HG02884 (cell line): Measurements from ENCODE around the gene NPIPB8.
"Not testable (repeated sequence)": the region's sequence is repeated elsewhere in the genome, so short reads cannot be mapped to it uniquely, and the experiment has no call there.

Experiments
- ATAC-seq: cut with Tn5 transposase; IDR thresholded peaks from one replicate; pipeline ENCODE4 v1.9.1; 2021; ENCODE audit warnings: mild to moderate bottlenecking, moderate library complexity; ENCODE audit not compliant: unreplicated experiment

Gene NPIPB8

DNA sequence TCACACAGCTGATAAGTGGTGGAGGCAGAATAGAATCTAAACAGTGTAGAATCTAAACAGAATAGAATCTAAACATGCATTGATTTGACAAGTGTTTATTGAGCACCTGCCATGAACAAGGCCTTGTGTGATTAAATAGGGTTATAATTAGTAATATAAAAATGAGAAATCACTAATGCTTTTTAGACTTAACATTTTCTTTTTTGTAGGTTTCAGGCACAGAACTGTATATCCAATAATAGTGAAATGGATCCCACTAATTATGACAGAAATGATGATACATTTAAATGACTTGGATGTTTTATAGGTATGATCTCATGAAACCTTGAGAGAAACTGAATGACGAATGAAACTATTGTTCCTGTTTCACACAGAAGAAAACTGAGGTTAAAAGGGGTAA is at the start of gene NPIPB8:
Gene NPIPB8 (plus strand): TSS at position 301 of the 400 bp plus-strand sequence. CDS start 296 bp downstream, outside the sequence.
- not testable (repeated sequence) for ATAC-seq

DNA sequence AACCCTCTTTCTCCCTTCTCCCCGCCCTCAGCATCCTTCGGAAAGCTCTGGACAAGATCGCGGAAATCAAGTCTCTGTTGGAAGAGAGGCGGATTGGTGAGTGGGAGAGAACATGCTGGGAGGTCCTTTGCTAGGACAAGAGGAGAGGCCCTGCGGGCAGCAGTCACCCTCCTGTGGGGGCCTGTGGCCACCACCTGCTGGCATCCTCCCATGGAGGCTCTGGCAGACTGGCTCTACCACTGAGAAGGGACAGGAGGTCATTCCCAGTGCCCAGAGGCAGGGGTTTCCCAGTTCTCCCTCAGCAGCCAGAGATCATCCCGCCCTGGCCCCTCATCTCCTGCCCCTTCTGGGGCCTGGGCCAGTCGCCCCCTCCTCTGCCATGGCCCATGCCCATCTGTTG is 48.8 kb upstream of the NPIPB8 start:
- ATAC-seq, result no peak

DNA sequence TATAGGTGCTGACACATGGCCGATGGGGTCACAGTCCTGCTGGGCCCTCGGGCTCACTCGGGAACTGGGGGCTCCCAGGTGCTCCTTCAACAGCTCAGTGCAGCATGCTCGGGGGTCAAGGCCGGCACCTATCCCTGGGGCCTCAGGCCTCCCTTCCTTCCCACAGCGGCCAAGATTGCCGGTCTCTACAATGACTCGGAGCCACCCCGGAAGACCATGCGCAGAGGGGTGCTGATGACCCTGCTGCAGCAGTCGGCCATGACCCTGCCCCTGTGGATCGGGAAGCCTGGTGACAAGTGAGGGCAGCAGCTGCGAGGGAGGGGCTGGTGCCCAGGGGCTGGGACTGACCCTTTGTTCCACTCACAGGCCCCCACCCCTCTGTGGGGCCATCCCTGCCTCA is 47.9 kb upstream of the NPIPB8 start:
- no peak for ATAC-seq

DNA sequence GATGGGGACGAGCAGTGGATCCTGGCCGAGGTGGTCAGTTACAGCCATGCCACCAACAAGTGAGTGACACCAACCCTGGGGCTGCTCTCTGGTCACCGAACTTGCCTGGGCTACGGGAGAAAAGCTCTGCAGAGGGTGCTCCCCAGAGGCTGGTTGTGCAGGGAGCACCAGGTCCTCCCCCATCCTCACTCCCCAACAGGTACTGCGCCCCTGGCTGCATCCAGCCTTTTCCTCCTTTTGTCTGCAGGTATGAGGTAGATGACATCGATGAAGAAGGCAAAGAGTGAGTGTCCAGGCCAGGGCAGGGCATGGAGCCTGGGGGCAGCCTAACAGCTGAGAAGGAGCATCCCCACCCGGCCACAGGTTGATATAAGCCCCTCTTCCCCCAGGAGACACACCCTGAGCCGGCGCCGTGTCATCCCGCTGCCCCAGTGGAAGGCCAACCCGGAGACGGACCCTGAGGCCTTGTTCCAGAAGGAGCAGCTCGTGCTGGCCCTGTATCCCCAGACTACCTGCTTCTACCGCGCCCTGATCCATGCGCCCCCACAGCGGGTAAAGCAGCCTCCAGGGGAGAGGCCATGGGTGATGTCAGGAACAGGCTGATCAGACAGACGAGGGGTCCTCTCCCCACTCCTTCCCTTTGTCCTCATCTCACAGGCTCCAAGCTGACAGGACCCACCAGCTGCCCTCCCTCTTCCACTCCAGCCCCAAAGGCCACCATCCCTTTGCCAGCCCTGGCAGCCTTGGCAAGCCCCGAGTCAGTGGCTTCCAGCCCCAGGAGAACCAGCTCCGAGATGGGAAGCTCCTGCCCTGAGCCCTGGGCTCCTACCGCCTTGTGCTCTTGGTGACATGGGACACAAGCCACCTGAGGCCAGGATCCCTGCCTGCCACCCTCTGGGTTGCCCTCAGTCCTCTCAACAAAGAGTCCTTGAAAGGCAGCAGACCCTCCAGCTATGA is 47.2 kb upstream of the NPIPB8 start:
- ATAC-seq, result no peak

DNA sequence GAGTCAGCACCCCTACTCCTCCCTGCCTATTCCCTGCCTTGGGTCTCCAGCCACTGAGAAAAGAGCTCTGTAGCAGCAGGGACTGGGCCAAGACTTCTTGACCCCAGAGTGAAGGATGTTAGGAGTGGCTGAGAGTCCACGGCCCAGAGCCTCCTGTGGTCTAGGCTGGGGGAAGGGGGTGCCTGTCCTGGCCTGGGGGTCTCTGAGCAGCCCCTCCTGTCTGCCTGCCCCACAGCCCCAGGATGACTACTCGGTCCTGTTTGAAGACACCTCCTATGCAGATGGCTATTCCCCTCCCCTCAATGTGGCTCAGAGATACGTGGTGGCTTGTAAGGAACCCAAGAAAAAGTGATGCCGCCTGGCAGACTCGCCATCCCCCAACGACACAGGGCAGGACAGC is 46.5 kb upstream of the NPIPB8 start:
- no peak for ATAC-seq

DNA sequence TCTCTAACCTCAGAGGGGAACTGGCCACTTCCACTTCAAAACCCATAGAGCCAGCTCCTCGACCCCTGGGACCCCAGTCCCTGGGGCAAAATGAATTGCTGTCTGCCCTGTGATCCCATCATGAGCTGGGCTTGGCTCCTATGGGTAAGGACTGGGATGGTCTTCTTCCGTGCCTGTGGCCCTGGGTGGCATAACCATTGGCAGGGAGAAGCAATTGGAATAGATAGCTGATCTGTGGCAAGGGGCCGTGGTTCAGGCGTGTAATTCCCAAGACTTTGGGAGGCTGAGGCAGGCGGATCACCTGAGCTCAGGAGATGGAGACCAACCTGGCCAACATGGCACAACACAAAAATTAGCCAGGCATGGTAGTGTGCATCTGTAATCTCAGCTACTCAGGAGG is 45.4 kb upstream of the NPIPB8 start:
- no peak for ATAC-seq

DNA sequence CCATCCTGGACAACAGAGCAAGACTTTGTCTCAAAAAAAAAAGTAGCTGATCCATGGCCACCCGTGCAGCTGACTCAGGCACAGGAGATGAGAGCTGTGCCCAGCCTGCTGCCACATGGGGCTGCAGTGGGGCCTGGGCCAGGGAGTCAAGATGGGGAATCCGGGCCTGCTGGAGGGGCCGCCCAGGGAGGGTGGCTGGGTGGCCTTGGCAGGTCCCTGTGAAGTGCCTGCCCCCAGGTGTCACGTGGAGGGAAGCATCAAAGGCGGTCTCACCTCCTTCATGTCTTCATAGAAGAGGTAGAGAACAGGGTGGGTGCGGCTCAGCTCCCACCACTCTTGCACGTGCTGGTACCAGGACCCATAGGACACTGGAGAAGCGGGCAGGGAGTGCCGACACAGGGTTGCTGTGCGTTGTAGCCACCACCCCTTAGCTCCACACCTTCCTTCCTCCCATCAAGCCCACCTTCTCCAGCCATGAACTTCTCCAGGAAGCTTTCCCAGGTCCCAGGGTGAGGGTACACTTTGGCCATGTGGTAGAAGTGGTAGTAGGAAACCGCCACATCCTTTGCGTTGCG is 44.8 kb upstream of the NPIPB8 start:
- ATAC-seq, result no peak

DNA sequence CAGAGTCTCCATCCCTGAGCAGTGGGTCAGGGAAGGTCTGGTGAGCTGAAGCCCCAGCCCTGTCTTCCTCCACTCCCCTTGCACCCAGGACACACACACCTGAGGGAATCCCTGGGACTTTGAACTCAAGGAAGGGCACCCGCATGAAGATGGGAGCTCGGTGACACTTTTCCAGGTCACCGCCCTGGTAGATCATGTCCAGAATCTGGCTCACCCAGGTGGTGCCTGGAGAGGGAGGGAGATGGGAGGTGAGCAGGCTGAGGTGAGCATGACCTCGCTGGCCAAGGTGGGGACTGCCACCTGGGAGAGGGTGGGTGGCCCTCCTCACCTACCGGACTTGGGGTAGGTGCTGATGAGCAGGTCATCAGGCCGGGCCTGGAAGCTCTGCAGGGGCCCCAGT is 42.4 kb upstream of the NPIPB8 start:
- not testable (repeated sequence) for ATAC-seq

DNA sequence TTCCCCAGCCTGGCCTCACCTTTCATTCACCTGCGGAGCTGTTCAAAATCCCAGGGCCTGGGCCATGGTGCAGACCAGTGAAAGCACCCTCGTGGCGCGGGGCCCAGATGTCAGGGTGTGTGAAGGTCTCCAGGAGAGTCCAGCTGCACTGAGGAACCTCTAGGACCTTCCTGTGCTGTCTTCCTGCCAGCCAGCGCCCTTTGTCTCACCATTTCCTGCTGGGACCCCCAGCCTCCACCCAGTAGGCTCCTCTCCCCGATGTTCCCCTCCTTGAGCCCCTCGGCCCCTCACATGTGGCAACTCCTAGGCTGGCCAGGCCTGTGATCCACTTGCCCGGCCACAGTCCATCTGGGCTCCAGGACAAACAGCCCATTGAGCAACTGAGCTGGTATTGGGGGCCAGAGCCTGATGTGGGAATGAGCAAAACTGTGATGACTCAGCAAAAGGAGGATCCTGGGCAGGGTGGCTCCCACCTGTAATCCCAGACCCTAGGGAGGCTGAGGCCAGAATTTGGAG is 41.7 kb upstream of the NPIPB8 start:
- ATAC-seq, result no peak

DNA sequence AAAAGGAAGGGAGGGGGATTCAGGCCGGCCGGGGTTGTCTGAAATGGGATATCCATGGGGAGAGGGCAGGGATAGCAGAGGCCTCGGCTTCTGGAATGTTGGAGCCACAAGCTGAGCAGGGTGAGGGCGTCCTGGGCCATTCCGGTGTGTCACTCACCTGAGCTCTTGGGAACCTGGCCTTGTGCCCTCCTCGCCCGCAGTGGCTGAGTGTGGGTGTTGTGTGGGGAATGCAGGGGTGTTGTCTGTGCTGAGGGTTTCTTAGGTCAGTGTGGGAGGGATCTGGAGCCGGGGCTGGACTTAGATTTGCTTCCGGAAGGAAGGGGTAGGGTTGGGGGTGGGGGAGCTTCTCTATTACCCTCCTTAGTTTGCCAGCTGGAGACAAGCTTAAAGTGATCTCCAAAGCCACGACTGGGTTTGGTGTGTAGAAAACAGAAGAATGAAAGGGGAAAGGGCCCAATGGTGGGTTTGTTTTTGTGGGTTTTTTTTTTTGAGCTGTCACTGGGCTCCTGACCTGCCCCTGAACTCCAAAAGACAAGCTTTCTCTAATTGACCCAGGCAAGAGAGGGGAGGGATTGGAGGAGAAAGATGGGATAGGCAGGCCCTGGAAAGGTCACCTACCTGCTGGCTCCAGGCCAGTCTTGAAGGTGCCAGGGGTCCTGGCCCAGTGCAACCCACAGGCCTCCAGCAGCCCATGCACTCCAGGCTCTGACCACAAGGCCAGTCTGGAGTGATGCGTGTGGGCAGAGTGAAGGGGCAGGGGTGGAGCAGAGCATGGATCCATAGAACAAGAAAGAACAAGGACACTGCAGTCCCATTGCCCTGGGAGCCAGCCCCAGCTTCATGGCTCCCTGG is 40.8 kb upstream of the NPIPB8 start, which contains the start of gene SULT1A2:
Gene SULT1A2 (minus strand): TSS at position 211 of the 852 bp plus-strand sequence. CDS start 1,120 bp downstream, outside the sequence.
- ATAC-seq, result no peak

DNA sequence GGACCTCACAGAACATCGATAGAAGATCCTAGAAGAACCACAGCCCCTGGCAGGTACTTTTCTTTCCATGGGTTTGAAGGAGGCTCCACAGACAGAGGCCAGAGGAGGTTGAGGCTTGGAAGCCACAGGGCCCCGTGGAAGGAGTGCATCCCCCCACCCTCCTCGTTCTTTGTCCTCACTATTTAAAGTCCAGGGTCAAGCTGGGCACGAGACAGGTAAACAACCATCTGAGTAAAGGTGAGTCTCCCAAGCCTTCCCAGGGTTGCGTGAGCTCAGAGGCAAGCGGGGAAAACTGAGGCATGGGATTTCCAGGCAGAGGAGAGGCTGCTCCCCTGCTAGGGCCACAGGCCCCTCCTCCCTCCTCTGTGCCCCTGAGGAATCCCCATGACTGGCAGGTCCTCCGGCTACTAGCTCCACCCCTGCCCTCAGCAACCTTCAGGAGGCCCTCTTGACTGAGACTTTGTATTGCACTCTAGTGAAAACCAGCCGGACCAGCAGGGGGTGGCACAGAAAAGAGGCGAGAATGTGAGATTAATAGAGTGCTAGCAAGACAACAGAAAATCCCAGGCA is 40.1 kb upstream of the NPIPB8 start:
- no peak for ATAC-seq

DNA sequence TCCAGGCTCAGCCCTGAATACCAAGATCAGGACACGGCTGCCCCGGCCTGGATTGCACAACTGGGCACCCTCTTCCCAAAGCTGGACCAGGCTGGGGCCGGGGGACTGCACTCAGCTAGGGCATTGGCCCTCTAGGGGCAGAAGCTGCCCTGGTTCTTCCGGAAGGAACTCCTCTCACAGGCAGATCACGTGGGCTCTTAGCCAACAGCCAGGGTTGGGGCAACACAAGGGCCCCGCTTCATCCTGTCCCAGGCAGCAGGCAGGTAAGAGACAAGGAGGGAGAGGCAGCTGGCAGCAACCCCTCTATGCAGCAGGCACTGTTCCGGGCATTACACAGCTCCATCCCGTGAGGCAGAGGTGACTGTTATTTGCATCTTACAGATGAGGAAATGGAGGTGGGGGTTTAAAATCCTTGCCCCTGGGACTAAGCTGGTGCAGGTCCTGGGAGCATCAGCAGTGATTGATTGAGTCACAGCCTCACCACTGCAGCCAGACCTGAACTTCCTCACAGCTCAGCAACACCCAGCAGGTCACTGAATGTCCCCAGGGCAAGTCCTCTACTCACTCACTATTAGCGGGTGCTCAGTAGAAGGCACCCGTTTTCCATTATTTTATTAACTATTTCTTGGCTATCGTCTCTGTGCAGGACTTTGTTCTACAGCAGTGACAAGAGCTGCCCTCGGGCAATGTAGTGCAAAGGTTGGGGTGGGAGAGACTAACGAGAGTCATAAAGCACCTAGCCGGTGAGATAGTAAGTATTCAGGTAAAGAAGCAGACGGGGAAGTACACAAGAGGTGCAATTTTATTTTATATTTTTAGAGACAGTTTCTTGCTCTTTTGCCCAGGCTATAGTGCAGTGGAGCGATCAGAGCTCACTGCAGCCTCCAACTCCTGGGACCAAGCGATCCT is 38.2 kb upstream of the NPIPB8 start:
- not testable (repeated sequence) for ATAC-seq

DNA sequence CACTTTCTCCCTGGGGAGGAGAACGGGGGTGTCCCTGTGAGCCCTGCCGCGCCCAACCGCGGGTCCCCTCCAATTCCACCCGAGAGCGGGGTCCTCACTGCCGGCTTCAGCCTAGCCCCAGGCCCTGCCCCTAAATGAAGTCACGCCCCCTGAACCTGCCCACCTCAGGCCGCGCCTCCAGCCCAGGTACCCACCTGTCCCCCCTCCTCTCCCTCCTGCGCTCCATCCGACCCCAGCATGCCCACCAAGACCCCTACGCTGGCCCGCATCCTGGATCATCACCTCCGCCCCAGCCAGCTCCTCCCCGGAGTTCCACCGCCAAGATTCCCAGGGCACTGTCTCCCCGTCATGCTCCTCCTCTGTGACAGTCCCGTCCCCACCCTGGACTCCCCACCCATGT is 36.9 kb upstream of the NPIPB8 start:
- not testable (repeated sequence) for ATAC-seq

DNA sequence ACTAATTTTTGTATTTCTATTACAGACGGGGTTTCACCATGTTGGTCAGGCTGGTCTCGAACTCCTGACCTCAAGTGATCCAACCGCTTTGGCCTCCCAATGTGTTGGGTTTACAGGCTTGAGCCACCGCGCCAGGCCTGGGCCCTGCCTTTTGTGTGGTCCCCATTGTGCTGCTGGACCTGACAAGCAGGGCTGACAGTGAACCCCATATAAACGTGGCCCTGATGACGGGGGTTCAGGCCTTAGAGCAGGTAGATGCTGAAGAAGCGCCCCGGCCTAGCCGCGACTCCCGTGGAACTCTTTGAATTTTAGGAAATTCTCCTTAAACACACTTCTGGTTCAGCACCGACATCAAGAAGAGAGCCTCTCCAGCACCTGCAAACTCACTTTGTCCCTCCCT is 36.3 kb upstream of the NPIPB8 start:
- not testable (repeated sequence) for ATAC-seq

DNA sequence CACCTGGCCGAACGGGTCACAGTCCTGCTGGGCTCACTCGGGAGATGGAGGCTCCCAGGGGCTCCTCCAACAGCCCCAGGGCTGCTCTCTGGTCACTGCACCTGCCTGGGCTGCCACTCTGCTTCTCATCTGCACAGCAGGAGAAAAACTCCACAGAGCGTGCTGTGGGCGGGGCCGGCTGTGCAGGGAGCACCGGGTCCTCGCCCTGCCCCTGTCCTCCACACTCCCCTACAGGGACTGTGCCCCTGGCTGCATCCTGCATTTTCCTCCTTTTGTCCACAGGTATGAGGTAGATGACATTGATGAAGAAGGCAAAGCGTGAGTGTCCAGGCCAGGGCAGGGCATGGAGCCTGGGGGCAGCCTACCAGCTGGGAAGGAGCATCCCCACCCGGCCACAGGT is 35.8 kb upstream of the NPIPB8 start:
- not testable (repeated sequence) for ATAC-seq

DNA sequence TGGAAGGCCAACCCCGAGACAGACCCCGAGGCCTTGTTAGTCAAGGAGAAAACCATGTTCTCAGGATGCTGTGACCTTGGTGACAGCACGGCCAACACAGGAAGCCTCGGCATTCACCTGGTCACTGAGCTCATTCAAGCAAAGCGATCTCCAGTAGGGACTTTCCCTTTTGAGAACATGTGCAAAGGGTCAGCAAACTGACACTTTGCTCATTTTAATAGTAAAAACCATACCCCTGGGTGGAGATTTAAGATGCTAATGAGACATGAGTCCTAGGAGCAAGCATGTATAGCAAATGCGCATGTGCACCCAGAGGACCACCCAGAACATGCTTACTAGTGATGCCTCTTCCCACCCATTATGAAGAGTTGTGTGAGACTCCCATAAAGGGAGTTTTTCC is 35.3 kb upstream of the NPIPB8 start:
- no peak for ATAC-seq

DNA sequence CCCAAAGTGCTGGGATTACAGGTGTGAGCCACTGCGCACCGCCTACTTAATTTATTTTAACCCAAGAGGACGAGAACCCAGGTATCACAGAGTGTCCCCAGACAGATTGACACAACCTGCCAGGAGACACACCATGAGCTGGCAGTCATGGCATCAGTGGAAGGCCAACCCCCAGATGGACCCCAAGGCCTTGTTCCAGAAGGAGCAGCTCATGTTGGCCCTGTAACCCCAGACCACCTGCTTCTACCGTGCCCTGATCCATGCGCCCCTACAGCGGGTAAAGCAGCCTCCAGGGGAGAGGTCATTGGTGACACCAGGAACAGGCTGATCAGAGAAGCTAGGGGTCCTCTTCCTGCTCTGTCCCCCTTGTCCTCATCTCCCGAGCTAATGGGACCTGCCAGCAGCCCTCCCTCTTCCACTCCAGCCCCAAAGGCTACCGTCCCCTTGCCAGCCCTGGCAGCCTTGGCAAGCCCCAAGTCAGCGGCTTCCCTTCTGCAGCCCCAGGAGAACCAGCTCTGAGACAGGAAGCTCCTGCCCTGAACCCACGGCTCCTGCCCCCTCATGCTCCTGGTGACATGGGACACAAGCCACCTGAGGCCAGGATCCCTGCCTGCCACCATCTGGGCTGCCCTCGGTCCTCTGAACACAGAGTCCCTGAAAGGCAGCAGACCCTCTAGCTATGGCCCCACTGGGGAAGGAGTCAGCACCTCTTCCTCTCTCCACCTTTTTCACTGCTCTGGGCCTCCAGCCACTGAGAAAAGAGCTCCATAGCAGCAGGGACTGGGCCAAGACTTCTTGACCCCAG is 34.3 kb upstream of the NPIPB8 start:
- no peak for ATAC-seq

DNA sequence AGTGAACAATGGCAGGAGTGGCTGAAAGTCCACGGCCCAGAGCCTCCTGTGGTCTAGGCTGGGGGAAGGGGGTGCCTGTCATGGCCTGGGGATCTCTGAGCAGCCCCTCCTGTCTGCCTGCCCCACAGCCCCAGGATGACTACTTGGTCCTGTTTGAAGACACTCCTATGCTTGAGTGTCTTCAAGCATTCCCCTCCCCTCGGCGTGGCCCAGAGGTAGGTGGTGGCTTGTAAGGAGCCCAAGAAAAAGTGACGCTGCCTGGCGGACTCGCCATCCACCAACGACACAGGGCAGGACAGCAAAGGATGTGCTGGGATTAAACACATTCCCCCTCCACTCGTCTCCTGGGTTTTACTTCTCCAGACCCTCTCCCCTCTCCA is 33.7 kb upstream of the NPIPB8 start:
- ATAC-seq, result no peak
